Erythroblast (primary cell): Measurements from ENCODE around the gene HSD3B7.

ENCODE experiments used
- GATA1 ChIP-seq: IDR thresholded peaks from 2 replicates; pipeline ENCODE4 v1.6.1; 2011; ENCODE audit warnings: low read depth, mild to moderate bottlenecking, control low read depth, low read length, moderate library complexity
- POLR2A ChIP-seq: IDR thresholded peaks from 2 replicates; pipeline ENCODE4 v1.6.1; 2011; ENCODE audit warnings: mild to moderate bottlenecking, low read length

DNA sequence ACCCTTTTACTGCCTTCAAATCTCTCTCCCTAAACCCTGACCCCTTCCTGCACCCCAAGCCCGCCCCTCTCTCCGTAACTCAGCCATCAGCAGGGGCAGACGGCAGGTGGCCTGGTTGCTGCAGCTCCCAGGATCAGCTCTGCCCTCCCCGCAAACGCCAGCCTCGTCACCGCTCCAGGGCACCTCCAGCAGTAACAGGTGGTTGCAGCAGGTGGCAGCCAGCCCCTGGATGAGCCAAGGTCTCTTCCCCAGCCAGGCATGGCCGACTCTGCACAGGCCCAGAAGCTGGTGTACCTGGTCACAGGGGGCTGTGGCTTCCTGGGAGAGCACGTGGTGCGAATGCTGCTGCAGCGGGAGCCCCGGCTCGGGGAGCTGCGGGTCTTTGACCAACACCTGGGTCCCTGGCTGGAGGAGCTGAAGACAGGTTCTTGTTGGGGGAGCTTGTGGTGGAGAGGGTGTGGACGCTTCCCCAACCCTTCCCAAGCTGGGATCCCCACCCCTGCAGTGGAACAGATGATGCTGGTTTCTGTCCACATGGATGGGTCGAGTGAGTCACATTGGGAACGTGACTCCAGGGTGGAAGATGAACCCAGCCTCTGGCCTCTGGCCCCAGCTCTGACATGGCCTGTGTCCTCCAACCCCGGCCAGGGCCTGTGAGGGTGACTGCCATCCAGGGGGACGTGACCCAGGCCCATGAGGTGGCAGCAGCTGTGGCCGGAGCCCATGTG, 558 bp downstream of the HSD3B7 start:
- TF ChIP-seq POLR2A (no peak), GATA1 (no peak)
